ENCODE data around the gene DOP1A.

The DOP1A gene

GRCh38 chr6:83071707-83072106, 4.2 kb downstream of the DOP1A start:
- TF ChIP-seq ZBTB7A (IDR thresholded peaks at IDR 0.05; ENCODE audit: low read depth) (no peak), NFIC (IDR thresholded peaks at IDR 0.05) (no peak), FOXM1 (IDR thresholded peaks at IDR 0.05; ENCODE audit: borderline replicate concordance, low read depth) (no peak), USF1 (IDR thresholded peaks at IDR 0.05) (no peak), MAX (IDR thresholded peaks at IDR 0.05) (no peak), TCF12 (IDR thresholded peaks at IDR 0.05; ENCODE audit: low read depth) (no peak), CEBPB (IDR thresholded peaks at IDR 0.05) (no peak), EP300 (IDR thresholded peaks at IDR 0.05; ENCODE audit: borderline replicate concordance) (no peak), YY1 (IDR thresholded peaks at IDR 0.05; ENCODE audit: low read depth) (no peak), REST (IDR thresholded peaks at IDR 0.05; ENCODE audit: low read depth) (no peak), CREB1 (IDR thresholded peaks at IDR 0.05; ENCODE audit: low read depth) (no peak), TAF1 (IDR thresholded peaks at IDR 0.05; ENCODE audit: low read depth) (no peak)

DNA sequence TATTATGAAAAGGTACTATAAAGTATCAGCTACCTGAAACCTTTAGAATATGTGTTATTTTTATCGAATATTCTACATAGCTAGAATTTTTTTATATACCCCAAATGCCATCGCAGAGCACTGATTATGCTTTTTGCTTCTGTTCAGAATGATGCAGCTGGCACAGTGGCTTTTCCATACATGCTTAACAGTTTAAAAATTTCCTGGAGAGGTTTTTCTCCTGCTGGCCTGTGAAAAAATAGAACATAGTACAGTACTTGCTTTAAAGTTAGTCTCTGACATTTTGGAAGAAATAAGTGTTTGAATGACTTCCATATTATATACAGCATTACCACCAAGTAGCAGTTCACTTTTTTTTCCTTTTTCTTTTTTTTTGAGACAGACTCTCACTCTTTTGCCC, 5.3 kb downstream of the DOP1A start:
- no peak for TF ChIP-seq NFIC (IDR thresholded peaks at IDR 0.05)
- no peak for TF ChIP-seq REST (IDR thresholded peaks at IDR 0.05; ENCODE audit: low read depth)
- TF ChIP-seq ZBTB7A (IDR thresholded peaks at IDR 0.05; ENCODE audit: low read depth): no peak
- TF ChIP-seq CEBPB (IDR thresholded peaks at IDR 0.05): no peak
- TF ChIP-seq RAD21 (IDR thresholded peaks at IDR 0.05; ENCODE audit: low read depth): no peak
- no peak for TF ChIP-seq TAF1 (IDR thresholded peaks at IDR 0.05; ENCODE audit: low read depth)

GRCh38 chr6:83073615-83074014, 6.1 kb downstream of the DOP1A start:
- TF ChIP-seq TEAD4 (IDR thresholded peaks at IDR 0.05) (no peak), MAX (IDR thresholded peaks at IDR 0.05) (no peak), CEBPB (IDR thresholded peaks at IDR 0.05) (no peak), NFIC (IDR thresholded peaks at IDR 0.05) (no peak)

GRCh38 chr6:83083476-83083875, 16.0 kb downstream of the DOP1A start:
- no peak for TF ChIP-seq EP300 (IDR thresholded peaks at IDR 0.05; ENCODE audit: borderline replicate concordance)
- TF ChIP-seq ZBTB7A (IDR thresholded peaks at IDR 0.05; ENCODE audit: low read depth): no peak
- TF ChIP-seq RAD21 (IDR thresholded peaks at IDR 0.05; ENCODE audit: low read depth): no peak
- TF ChIP-seq USF1 (IDR thresholded peaks at IDR 0.05): no peak
- no peak for TF ChIP-seq CEBPB (IDR thresholded peaks at IDR 0.05)

DNA sequence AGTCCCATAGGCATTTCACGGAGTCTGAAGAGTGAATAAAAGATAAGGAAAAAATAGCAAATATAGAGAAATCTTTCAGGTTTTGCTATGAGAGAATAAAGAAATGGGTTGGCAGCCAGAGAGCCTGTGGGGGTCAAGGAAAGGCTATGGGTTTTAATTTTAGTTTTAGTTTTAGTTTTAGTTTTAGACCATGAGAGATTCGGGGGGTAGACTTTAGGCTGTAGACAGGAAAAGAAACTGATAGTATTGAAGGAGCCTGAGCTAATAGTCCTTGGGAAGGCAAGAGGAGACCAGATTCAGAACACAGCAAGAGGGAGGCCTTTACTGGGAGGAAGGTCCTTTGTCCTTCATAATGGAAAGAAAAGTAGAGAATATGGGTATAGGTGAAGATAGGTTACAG, 19.3 kb downstream of the DOP1A start:
- TF ChIP-seq TAF1 (IDR thresholded peaks at IDR 0.05; ENCODE audit: low read depth): no peak
- TF ChIP-seq TEAD4 (IDR thresholded peaks at IDR 0.05): no peak
- TF ChIP-seq REST (IDR thresholded peaks at IDR 0.05; ENCODE audit: low read depth): no peak
- no peak for TF ChIP-seq RAD21 (IDR thresholded peaks at IDR 0.05; ENCODE audit: low read depth)
- no peak for TF ChIP-seq EGR1 (IDR thresholded peaks at IDR 0.05)
